ENCODE results near the gene CENPN. TPM values are rescaled to one million over a fixed set of nuclear protein-coding genes. Genes with fewer than 3 reads are reported as not detected.

Gene CENPN
- total RNA-seq, 4 donors from 2014 or later: 0.47 to 88.3 (median 3.5) TPM

DNA sequence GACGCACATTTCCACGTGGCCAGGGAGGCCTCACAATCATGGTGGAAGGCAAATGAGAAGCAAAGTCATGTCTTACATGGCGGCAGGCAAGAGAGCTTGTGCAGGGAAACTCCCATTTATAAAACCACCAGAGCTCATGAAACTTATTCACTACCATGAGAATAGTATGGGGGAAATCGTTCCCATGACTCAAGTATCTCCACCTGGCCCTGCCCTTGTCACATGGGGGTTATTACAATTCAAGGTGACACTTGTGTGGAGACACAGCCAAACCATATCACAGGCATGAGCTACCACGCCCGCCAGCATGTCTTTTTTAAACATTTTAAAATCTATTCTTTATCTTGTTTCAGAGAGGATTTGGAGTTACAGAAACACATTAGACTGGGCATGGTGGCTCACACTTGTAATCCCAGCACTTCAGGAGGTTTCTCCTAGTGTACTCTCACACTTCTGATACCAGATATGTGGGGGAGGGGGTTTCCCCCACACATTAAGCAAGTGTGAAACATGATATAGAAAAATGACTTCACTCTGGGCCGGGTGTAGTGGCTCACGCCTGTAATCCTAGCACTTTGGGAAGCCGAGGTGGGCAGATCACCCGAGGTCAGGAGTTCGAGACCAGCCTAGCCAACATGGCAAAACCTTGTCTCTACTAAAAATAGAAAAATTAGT is 23.1 kb downstream of the CENPN start:
- Histone ChIP-seq H3K9me3 (no peaks in the 10 kb centered on the region), H3K4me3 (no peak overlapping the region), H3K27ac (no peak overlapping the region), H3K36me3 (no peaks in the 10 kb centered on the region), H3K27me3 (no peaks in the 10 kb centered on the region), H3K4me1 (no peaks in the 10 kb centered on the region)
- TF ChIP-seq POLR2A (IDR thresholded peaks at IDR 0.05): no peak
- TF ChIP-seq CTCF (IDR thresholded peaks at IDR 0.05): no peak
- no peak for DNase-seq

DNA sequence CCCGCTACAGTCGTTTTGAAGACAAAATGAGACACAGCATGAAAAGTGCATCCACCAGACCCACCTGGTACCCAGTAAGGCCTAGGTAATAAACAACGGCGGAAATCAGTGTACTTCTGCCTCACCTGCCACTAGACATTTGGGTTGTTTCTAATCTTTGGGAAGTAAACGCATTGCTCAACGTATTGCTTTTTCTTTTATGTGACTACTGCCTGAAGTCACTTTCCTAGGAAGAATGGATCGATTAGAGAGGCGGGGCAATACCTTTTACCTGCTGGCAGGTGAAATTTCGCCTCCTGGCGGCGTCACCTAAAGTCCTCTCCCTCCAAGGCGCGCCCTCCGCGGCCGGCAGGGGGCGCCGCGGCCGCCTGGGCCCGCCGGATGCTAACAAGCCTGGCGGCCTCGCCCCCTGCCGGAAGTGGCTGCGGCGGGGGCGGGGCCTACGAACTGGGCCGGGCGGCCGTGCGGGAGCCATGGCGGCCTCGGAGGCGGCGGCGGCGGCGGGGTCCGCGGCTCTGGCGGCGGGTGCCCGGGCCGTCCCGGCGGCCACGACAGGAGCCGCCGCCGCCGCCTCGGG is 28.5 kb downstream of the CENPN start, which contains the start of gene ATMIN:
Gene ATMIN, plus strand, starts transcription at position 445 of the 577 bp plus-strand sequence. Its CDS starts 29 bp downstream, at position 474.
- DNase-seq: peak; percentile 86 to 94 (median 93)
- no peaks in the 10 kb centered on the region for H3K9me3 ChIP-seq
- H3K36me3 ChIP-seq: peaks cover 0 to 8% (median 0%) of the 10 kb centered on the region in 3 donors
- peaks cover 0 to 28% (median 2%) of the 10 kb centered on the region in 4 donors for H3K4me1 ChIP-seq
- peak within 1 kb of the TSS; percentile 65 to 89 (median 74) for H3K27ac ChIP-seq
- peak within 1 kb of the TSS; percentile 64 to 98 (median 82) for H3K4me3 ChIP-seq
- H3K27me3 ChIP-seq: no peaks in the 10 kb centered on the region
- TF ChIP-seq CTCF (IDR thresholded peaks at IDR 0.05) (peak; percentile 95 to 100 (median 98)), POLR2A (IDR thresholded peaks at IDR 0.05) (peak in 1 of 2 donors; percentile 54)

GRCh38 chr16:81035975-81036750 is 29.1 kb downstream of the CENPN start:
- peaks cover 0 to 28% (median 2%) of the 10 kb centered on the region in 4 donors for H3K4me1 ChIP-seq
- peak overlapping the region; percentile 65 to 89 (median 74) for H3K27ac ChIP-seq
- peak in 2 of 3 donors; percentile 22 to 52 for DNase-seq
- H3K27me3 ChIP-seq: no peaks in the 10 kb centered on the region
- H3K36me3 ChIP-seq: peaks cover 0 to 15% (median 0%) of the 10 kb centered on the region in 3 donors
- no peaks in the 10 kb centered on the region for H3K9me3 ChIP-seq
- H3K4me3 ChIP-seq: peak overlapping the region; percentile 64 to 98 (median 82)
- TF ChIP-seq POLR2A (IDR thresholded peaks at IDR 0.05): peak in 1 of 2 donors; percentile 6
- TF ChIP-seq CTCF (IDR thresholded peaks at IDR 0.05): no peak

- Histone ChIP-seq H3K9me3 (no peaks in the 10 kb centered on the region), H3K4me3 (peak overlapping the region; percentile 64 to 98 (median 82)), H3K4me1 (peaks cover 0 to 28% (median 2%) of the 10 kb centered on the region in 4 donors), H3K27ac (peak overlapping the region in 1 of 4 donors; percentile 89), H3K27me3 (no peaks in the 10 kb centered on the region), H3K36me3 (peaks cover 0 to 21% (median 0%) of the 10 kb centered on the region in 3 donors)
- DNase-seq: no peak
- no peak for TF ChIP-seq POLR2A (IDR thresholded peaks at IDR 0.05)
- no peak for TF ChIP-seq CTCF (IDR thresholded peaks at IDR 0.05)
Observed at GRCh38 chr16:81036751-81037350, 29.8 kb downstream of the CENPN start.

DNA sequence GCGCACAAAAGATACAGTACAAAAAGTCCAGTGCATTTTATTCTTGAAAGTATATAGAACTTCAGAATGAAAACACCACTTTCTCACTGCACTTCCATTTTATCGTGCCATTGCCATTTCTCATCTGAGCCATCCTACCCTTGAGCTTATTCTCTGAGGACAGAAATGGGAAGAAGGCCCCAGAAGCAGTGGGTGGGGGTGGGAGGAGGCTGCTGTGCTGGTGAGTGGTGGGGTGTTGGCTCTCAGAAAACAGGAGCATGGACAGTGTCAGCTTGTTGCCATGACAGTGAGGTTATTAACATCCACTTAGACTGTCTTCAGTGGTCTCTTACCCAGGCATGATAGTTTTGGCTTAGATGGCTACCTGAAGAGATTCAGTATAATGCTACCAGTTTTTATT is 33.1 kb downstream of the CENPN start:
- H3K9me3 ChIP-seq: no peaks in the 10 kb centered on the region
- no peak overlapping the region for H3K4me3 ChIP-seq
- no peak for DNase-seq
- H3K27me3 ChIP-seq: no peaks in the 10 kb centered on the region
- H3K27ac ChIP-seq: no peak overlapping the region
- H3K4me1 ChIP-seq: peaks cover 0 to 28% (median 2%) of the 10 kb centered on the region in 4 donors
- TF ChIP-seq CTCF (IDR thresholded peaks at IDR 0.05) (no peak), POLR2A (IDR thresholded peaks at IDR 0.05) (no peak)
- H3K36me3 ChIP-seq: peaks cover 0 to 54% (median 0%) of the 10 kb centered on the region in 3 donors
